ENCODE measurements around the gene TRAPPC3.
A peak's percentile ranks its signal among the peaks of the same experiment; 100 is the strongest.

TRAPPC3 gene

DNA sequence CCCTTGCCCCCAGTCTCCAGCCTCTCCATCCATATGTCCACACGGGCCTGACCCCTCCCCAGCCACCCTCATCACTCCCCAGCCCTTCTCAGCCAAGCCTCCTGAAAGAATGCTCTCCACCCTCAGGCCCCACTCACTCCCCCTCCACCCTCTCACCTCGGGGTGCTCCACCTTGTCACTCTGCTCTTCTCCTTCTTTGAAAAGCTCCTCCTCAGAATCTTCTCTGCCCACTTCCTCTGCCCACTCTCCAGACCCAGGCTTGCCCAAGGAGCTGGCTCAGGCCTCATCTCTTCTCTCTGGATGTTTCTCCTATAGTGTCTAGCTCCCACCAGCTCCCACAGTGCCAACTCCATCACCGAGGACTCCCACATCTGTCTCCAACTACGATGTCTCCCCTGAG lies 38.1 kb downstream of the TRAPPC3 start:
- DNase-seq: no peak
- WGBS: 87% methylated on average over 4 of the region's 4 CpGs
- H3K9ac ChIP-seq (ENCODE audit: low read length): no peak overlapping the region

DNA sequence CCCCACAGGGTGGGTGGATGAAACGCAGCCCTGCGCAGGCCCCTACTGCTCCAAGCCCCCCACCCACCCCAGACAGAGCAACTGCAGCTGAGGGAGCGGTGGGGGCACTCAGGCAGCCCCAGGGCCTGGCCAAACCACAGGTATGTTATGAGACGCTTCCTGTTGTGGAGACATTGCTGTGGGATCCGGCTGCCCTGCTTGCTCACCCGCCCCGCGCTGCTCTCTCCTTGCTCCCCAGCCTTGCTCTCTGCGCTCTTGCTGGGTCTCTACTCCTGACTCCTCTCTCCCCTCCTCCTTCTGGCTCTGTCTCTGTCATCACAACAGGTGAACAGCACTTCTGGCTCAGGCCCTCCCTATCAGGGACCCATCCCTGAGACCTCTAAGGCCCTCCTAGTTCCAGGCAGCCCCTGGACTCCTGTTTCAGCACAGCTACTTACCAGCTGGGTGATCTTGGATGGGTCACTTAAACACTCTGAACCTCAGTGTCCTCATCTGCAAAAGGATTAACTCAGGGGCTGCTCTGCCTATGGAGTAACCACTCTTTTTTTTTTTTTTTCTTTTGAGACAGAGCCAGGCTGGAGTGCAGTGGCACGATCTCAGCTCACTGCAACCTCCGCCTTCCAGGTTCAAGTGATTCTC lies 40.1 kb downstream of the TRAPPC3 start:
- Histone ChIP-seq H3K4me3 (ENCODE audit: insufficient read depth in 1 of 2, low read depth in 1 of 2, low read length in 2 of 2) (no peak overlapping the region), H3K27ac (ENCODE audit: low read length, poor library complexity, severe bottlenecking) (peak overlapping the region; percentile 93), H3K4ac (ENCODE audit: low read depth in 1 of 2, low read length in 2 of 2) (peak overlapping the region in 1 of 2 experiments; percentile 17), H3K23ac (ENCODE audit: low read length in 2 of 2) (no peak overlapping the region), H2AK5ac (ENCODE audit: low read length, severe bottlenecking) (peak overlapping the region; percentile 93), H2BK120ac (ENCODE audit: low read depth, low read length) (no peak overlapping the region), H2BK5ac (ENCODE audit: low read depth, low read length, poor library complexity, severe bottlenecking) (peak overlapping the region; percentile 84), H2BK12ac (ENCODE audit: low read length in 2 of 2) (peak overlapping the region in 1 of 2 experiments; percentile 45), H3K79me1 (replicated peaks; ENCODE audit: low read length, poor library complexity, severe bottlenecking) (no peaks in the 10 kb centered on the region), H3K36me3 (ENCODE audit: control insufficient read depth in 1 of 2, insufficient read depth in 2 of 2, low read depth in 1 of 2, low read length in 2 of 2) (peaks cover 3 to 9% of the 10 kb centered on the region in 2 experiments), H3K9me3 (ENCODE audit: control insufficient read depth, low read length) (no peaks in the 10 kb centered on the region), H3K4me1 (ENCODE audit: control insufficient read depth, insufficient read depth, low read depth, low read length) (peaks cover 35% of the 10 kb centered on the region), H4K91ac (ENCODE audit: low read length) (peak overlapping the region; percentile 70), H3K14ac (ENCODE audit: low read length in 2 of 2) (no peak overlapping the region), H2BK15ac (ENCODE audit: low read depth, poor library complexity, severe bottlenecking) (no peak overlapping the region), H2AFZ (ENCODE audit: low read depth, low read length) (no peak overlapping the region), H3K4me2 (ENCODE audit: low read length, poor library complexity, severe bottlenecking) (peak overlapping the region; percentile 24), H4K8ac (ENCODE audit: low read length) (peak overlapping the region; percentile 27), H3K9ac (ENCODE audit: low read length) (peak overlapping the region; percentile 22), H3K27me3 (ENCODE audit: control insufficient read depth in 1 of 2, insufficient read depth in 1 of 2, low read length in 2 of 2) (no peaks in the 10 kb centered on the region), H3K18ac (ENCODE audit: low read depth in 1 of 2, low read length in 2 of 2) (peak overlapping the region; percentile 16 to 26)
- WGBS: 56% methylated on average over 9 of the region's 11 CpGs
- peak; percentile 69 for DNase-seq

More for the DNA sequence above, 38.1 kb downstream of the TRAPPC3 start:
- no peaks in the 10 kb centered on the region for H3K79me1 ChIP-seq (replicated peaks; ENCODE audit: low read length, poor library complexity, severe bottlenecking)
- H3K4me1 ChIP-seq (ENCODE audit: control insufficient read depth, insufficient read depth, low read depth, low read length): peaks cover 52% of the 10 kb centered on the region
- H4K91ac ChIP-seq (ENCODE audit: low read length): no peak overlapping the region
- H3K36me3 ChIP-seq (ENCODE audit: control insufficient read depth in 1 of 2, insufficient read depth in 2 of 2, low read depth in 1 of 2, low read length in 2 of 2): peaks cover 8 to 9% of the 10 kb centered on the region in 2 experiments
- no peak overlapping the region for H3K4ac ChIP-seq (ENCODE audit: low read depth in 1 of 2, low read length in 2 of 2)
- peak overlapping the region; percentile 83 for H2AK5ac ChIP-seq (ENCODE audit: low read length, severe bottlenecking)
- no peak overlapping the region for H2BK12ac ChIP-seq (ENCODE audit: low read length in 2 of 2)
- H2BK5ac ChIP-seq (ENCODE audit: low read depth, low read length, poor library complexity, severe bottlenecking): no peak overlapping the region
- H2AFZ ChIP-seq (ENCODE audit: low read depth, low read length): no peak overlapping the region
- H4K8ac ChIP-seq (ENCODE audit: low read length): no peak overlapping the region
- no peak overlapping the region for H2BK120ac ChIP-seq (ENCODE audit: low read depth, low read length)
- no peak overlapping the region for H3K27ac ChIP-seq (ENCODE audit: low read length, poor library complexity, severe bottlenecking)
- H3K9me3 ChIP-seq (ENCODE audit: control insufficient read depth, low read length): no peaks in the 10 kb centered on the region
- no peak overlapping the region for H2BK15ac ChIP-seq (ENCODE audit: low read depth, poor library complexity, severe bottlenecking)
- H3K4me2 ChIP-seq (ENCODE audit: low read length, poor library complexity, severe bottlenecking): no peak overlapping the region
- H3K23ac ChIP-seq (ENCODE audit: low read length in 2 of 2): no peak overlapping the region
- H3K18ac ChIP-seq (ENCODE audit: low read depth in 1 of 2, low read length in 2 of 2): no peak overlapping the region
- no peaks in the 10 kb centered on the region for H3K27me3 ChIP-seq (ENCODE audit: control insufficient read depth in 1 of 2, insufficient read depth in 1 of 2, low read length in 2 of 2)
- H3K4me3 ChIP-seq (ENCODE audit: insufficient read depth in 1 of 2, low read depth in 1 of 2, low read length in 2 of 2): no peak overlapping the region
- no peak overlapping the region for H3K14ac ChIP-seq (ENCODE audit: low read length in 2 of 2)

DNA sequence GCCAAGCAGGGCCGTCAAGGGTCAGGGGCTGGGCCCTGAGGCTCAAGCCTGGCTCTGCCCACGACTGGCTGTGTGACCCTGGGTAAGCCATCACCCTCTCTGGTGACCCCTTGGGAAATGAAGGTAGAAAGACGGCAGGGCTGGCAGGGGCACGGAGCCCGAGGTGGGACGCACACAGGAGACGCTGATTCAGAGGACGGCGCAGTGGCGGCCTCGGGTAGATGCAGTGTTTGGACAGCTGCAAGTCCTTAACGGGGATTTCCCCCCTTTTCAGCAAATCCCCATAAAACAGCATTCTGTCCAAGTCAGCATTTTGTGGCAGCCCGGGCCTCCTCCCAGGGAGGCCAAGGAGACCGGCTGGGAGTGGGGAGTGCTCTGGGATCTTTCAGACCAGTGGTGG lies 41.0 kb downstream of the TRAPPC3 start:
- peak overlapping the region; percentile 20 for H3K4me2 ChIP-seq (ENCODE audit: low read length, poor library complexity, severe bottlenecking)
- WGBS: 90% methylated on average over 12 of the region's 14 CpGs
- H2BK12ac ChIP-seq (ENCODE audit: low read length in 2 of 2): peak overlapping the region in 1 of 2 experiments; percentile 38
- H2BK120ac ChIP-seq (ENCODE audit: low read depth, low read length): no peak overlapping the region
- peaks cover 35% of the 10 kb centered on the region for H3K4me1 ChIP-seq (ENCODE audit: control insufficient read depth, insufficient read depth, low read depth, low read length)
- H3K14ac ChIP-seq (ENCODE audit: low read length in 2 of 2): no peak overlapping the region
- no peak overlapping the region for H3K4me3 ChIP-seq (ENCODE audit: insufficient read depth in 1 of 2, low read depth in 1 of 2, low read length in 2 of 2)
- H3K18ac ChIP-seq (ENCODE audit: low read depth in 1 of 2, low read length in 2 of 2): no peak overlapping the region
- no peak overlapping the region for H2BK15ac ChIP-seq (ENCODE audit: low read depth, poor library complexity, severe bottlenecking)
- H4K8ac ChIP-seq (ENCODE audit: low read length): no peak overlapping the region
- DNase-seq: peak; percentile 13
- no peak overlapping the region for H2BK5ac ChIP-seq (ENCODE audit: low read depth, low read length, poor library complexity, severe bottlenecking)
- H4K91ac ChIP-seq (ENCODE audit: low read length): no peak overlapping the region
- no peaks in the 10 kb centered on the region for H3K79me1 ChIP-seq (replicated peaks; ENCODE audit: low read length, poor library complexity, severe bottlenecking)
- peaks cover 0 to 5% of the 10 kb centered on the region in 2 experiments for H3K36me3 ChIP-seq (ENCODE audit: control insufficient read depth in 1 of 2, insufficient read depth in 2 of 2, low read depth in 1 of 2, low read length in 2 of 2)
- peak overlapping the region; percentile 93 for H3K27ac ChIP-seq (ENCODE audit: low read length, poor library complexity, severe bottlenecking)
- H3K23ac ChIP-seq (ENCODE audit: low read length in 2 of 2): no peak overlapping the region
- no peaks in the 10 kb centered on the region for H3K9me3 ChIP-seq (ENCODE audit: control insufficient read depth, low read length)
- no peak overlapping the region for H3K4ac ChIP-seq (ENCODE audit: low read depth in 1 of 2, low read length in 2 of 2)
- H3K27me3 ChIP-seq (ENCODE audit: control insufficient read depth in 1 of 2, insufficient read depth in 1 of 2, low read length in 2 of 2): no peaks in the 10 kb centered on the region
- H2AFZ ChIP-seq (ENCODE audit: low read depth, low read length): no peak overlapping the region
- no peak overlapping the region for H3K9ac ChIP-seq (ENCODE audit: low read length)
- peak overlapping the region; percentile 76 for H2AK5ac ChIP-seq (ENCODE audit: low read length, severe bottlenecking)

DNA sequence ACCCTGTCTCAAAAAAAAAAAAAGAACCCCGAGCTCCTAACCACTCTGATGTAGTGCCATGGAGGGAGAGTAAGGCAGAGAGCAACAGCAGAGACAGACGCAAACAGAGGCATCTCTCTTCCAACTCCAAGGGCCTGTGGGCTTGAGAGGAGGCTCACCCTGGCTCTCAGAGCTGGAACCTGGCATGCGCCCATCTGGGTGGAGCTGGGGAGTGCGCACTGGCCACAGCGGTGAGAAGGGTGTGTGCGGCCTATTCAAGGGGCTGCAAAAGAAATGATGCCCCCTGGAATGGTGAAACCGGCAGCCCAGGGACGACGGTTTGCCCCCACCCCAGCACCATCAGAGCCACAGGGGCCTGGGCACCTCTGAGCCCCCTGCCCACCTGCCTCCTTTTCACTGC lies 41.9 kb downstream of the TRAPPC3 start:
- Histone ChIP-seq H2AFZ (ENCODE audit: low read depth, low read length) (no peak overlapping the region), H4K8ac (ENCODE audit: low read length) (no peak overlapping the region), H2BK120ac (ENCODE audit: low read depth, low read length) (no peak overlapping the region), H2BK15ac (ENCODE audit: low read depth, poor library complexity, severe bottlenecking) (no peak overlapping the region), H2AK5ac (ENCODE audit: low read length, severe bottlenecking) (peak overlapping the region; percentile 50), H3K27me3 (ENCODE audit: control insufficient read depth in 1 of 2, insufficient read depth in 1 of 2, low read length in 2 of 2) (no peaks in the 10 kb centered on the region), H2BK5ac (ENCODE audit: low read depth, low read length, poor library complexity, severe bottlenecking) (no peak overlapping the region), H4K91ac (ENCODE audit: low read length) (peak overlapping the region; percentile 45), H3K4ac (ENCODE audit: low read depth in 1 of 2, low read length in 2 of 2) (no peak overlapping the region), H2BK12ac (ENCODE audit: low read length in 2 of 2) (no peak overlapping the region), H3K9me3 (ENCODE audit: control insufficient read depth, low read length) (no peaks in the 10 kb centered on the region), H3K18ac (ENCODE audit: low read depth in 1 of 2, low read length in 2 of 2) (no peak overlapping the region), H3K4me1 (ENCODE audit: control insufficient read depth, insufficient read depth, low read depth, low read length) (peaks cover 35% of the 10 kb centered on the region), H3K23ac (ENCODE audit: low read length in 2 of 2) (no peak overlapping the region), H3K79me1 (replicated peaks; ENCODE audit: low read length, poor library complexity, severe bottlenecking) (no peaks in the 10 kb centered on the region), H3K27ac (ENCODE audit: low read length, poor library complexity, severe bottlenecking) (peak overlapping the region; percentile 15), H3K9ac (ENCODE audit: low read length) (no peak overlapping the region), H3K36me3 (ENCODE audit: control insufficient read depth in 1 of 2, insufficient read depth in 2 of 2, low read depth in 1 of 2, low read length in 2 of 2) (no peaks in the 10 kb centered on the region), H3K4me2 (ENCODE audit: low read length, poor library complexity, severe bottlenecking) (no peak overlapping the region), H3K14ac (ENCODE audit: low read length in 2 of 2) (peak overlapping the region in 1 of 2 experiments; percentile 49), H3K4me3 (ENCODE audit: insufficient read depth in 1 of 2, low read depth in 1 of 2, low read length in 2 of 2) (no peak overlapping the region)
- no peak for DNase-seq
- 91% methylated on average over 9 of the region's 9 CpGs for WGBS

Data from mesenchymal stem cell (in vitro differentiated cells and primary cell).